GM12874 (cell line): ENCODE data around the gene COL23A1.
A peak's percentile ranks its signal among the peaks of the same experiment; 100 is the strongest.

Experiments
- CTCF ChIP-seq: IDR thresholded peaks from 2 replicates; pipeline ENCODE4 v1.5.1; 2011; ENCODE audit warnings: low read depth, mild to moderate bottlenecking, control low read depth, low read length, moderate library complexity; ENCODE audit not compliant: insufficient read depth

The COL23A1 gene

GRCh38 chr5:178235588-178235974 lies 354.6 kb downstream of the COL23A1 start:
- TF ChIP-seq CTCF = no peak

DNA sequence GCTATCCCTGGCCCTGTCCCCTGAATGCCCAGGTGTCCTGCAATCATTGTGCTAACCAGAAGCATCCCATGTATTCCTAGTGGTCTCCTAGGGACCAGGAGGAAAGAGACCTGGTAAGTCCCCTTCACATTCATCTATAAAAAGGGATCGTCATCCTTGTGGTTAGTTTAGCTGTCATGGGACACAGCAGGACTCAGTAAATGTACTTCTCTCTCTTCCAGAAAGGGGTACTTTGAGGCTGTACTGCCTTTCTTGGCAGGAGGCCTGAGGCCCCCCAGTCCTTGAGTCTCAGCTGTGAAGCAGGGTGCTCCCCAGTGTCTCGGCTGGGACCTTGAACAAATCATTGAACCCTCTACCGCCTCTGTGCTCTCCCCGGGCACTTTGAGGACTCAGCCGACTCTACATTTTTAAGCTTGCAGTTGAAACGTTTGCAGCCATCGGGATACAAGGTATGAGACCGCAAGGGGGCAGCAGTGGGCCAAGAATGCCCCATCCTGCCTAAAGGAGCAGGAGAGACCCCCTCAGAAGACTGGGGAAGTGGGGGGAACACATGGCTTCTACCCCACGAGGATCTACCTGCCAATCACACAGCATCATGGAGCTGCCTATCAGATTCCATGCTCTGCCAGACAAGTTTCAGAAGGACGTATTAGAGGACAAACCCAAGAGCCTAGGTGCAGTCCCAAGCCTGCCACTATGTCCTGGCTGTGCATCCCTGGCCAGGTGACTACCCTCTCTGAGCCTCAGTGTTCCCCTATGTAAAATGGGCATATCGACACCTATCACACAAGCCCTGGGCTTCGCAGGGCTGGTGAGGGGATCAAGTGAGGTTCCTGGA lies 355.2 kb downstream of the COL23A1 start:
- TF ChIP-seq CTCF = peak; percentile 86

DNA sequence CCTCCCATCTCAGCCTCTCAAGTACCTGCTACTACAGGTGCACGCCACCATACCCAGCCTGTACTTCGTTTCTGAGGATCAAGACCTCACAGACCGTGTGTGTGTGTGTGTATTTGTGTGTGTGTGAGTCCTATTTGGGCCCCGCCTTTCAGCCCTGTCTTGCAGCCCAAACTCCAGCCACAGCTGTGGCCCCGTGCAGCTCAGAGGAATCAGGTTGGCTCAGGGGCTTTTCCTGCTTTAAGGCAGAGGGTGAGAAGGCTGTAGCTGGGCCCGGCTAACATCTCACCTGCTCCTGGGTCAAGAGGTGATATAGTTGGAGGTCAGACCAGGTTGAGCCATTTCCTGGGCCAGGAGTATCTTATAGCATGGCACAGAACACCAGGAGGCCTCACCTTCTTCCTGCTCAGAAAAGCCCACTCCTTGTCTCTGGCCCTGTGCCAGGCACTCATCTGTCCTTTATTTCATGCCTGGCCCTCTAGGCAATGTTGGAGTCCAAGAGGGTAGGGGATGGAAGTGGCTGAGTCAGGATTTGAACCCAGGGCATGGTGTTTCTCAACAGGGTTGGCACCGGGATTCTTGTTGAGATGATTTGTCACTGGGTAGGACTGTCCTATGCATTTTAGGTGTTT lies 356.0 kb downstream of the COL23A1 start:
- no peak for TF ChIP-seq CTCF

GRCh38 chr5:178232920-178233429 lies 357.2 kb downstream of the COL23A1 start:
- no peak for TF ChIP-seq CTCF

DNA sequence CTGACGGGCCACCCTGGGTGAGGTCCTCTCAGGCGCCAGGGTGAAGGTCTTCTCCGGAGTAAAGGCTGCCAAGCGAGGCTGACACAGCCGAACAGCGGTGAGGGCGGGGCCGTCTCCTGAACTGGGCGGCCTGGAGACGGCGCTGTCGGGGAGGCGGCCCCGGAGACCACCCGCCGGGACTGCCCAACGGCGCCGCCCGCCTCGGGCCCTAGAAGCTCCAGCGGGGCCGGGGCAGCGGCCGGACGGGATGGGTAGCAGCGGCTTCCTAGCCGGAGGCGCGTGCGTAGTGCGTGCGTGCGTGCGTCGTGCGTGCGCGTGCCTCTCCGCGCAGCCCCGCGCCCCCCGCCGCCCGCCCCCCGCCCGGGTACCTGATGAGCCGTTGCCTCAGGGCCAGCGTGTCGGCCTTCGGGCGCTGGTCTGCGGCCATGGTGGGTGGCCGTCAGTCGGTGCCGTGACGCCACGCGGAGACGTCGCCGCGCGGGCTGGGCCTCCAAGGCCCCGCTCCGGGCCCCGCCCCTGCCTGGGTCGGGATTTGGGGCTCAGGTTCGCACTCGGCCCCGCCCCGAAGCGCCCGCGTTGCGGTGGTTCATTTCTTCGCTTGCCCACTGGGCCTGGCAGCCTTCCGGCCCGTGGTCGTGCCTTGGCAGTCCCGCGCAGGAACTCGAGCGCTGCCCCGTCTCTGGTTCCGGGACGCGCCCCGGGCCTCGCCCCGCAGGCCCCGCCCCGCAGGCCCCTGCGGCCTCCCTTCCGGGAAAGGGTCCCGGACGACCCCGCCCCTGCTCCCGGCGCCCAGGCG lies 357.9 kb downstream of the COL23A1 start, which contains the start of gene PHYKPL:
Gene PHYKPL, minus strand, starts transcription at position 679 of the 796 bp plus-strand sequence. Its CDS starts 252 bp downstream, at position 427.
- TF ChIP-seq CTCF = no peak

DNA sequence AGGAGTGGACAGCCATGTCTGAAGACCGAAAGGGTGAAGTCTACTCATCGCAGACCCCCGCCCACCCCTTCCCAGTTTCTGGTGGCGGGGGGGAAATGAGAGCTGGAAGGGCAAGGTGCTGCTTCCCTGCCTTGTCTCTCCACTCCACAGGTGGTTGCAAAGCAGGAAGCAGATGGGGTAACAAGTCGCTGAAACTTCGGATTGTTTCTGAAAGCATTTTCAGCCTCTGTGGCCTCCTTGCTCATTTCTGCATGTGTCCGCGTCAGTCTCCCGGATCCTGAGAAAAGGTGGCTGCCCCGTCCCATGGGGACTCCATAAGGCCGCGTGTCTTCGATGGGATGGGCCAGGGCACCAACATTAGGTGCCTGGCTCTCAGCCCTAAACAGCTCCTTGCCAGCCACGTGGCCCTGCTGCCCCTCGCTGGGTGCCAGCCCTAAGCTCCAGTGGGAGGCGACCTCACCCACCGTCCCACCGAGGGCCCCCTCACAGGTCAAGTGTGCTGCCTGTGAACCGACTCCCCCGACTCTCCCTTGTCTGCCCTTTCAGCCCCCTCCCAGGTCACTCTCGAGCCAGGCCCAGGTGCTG lies 358.6 kb downstream of the COL23A1 start:
- no peak for TF ChIP-seq CTCF
